HG03039 (cell line): Measurements from ENCODE around the gene ZKSCAN8.
"Not testable (repeated sequence)": the region's sequence is repeated elsewhere in the genome, so short reads cannot be mapped to it uniquely, and the experiment has no call there.

ENCODE experiments used
- ATAC-seq: cut with Tn5 transposase; IDR thresholded peaks from one replicate; pipeline ENCODE4 v1.9.1; 2021; ENCODE audit warnings: mild to moderate bottlenecking, moderate library complexity; ENCODE audit not compliant: unreplicated experiment

ZKSCAN8 gene

GRCh38 chr6:28141500-28142329 lies at the start of gene ZKSCAN8:
Gene ZKSCAN8, plus strand, starts transcription at chr6:28141883. Its CDS starts 6,525 bp downstream, at chr6:28148408.
- ATAC-seq, result peak; percentile 74

GRCh38 chr6:28102222-28102621 lies 39.5 kb upstream of the ZKSCAN8 start:
- not testable (repeated sequence) for ATAC-seq

GRCh38 chr6:28102699-28103098 lies 39.0 kb upstream of the ZKSCAN8 start:
- not testable (repeated sequence) for ATAC-seq

GRCh38 chr6:28104392-28105244 lies 37.1 kb upstream of the ZKSCAN8 start:
- ATAC-seq, result peak; percentile 97

- ATAC-seq, result no peak
Measured at GRCh38 chr6:28105245-28105639, 36.4 kb upstream of the ZKSCAN8 start.

GRCh38 chr6:28107506-28107905 lies 34.2 kb upstream of the ZKSCAN8 start:
- ATAC-seq, result no peak

GRCh38 chr6:28111964-28112363 lies 29.7 kb upstream of the ZKSCAN8 start:
- no peak for ATAC-seq

GRCh38 chr6:28115799-28116198 lies 25.9 kb upstream of the ZKSCAN8 start:
- no peak for ATAC-seq

- ATAC-seq, result no peak
Measured at GRCh38 chr6:28117386-28118050, 24.2 kb upstream of the ZKSCAN8 start.

- ATAC-seq, result no peak
Measured at GRCh38 chr6:28118217-28118616, 23.5 kb upstream of the ZKSCAN8 start.

- ATAC-seq, result no peak
Measured at GRCh38 chr6:28121876-28122275, 19.8 kb upstream of the ZKSCAN8 start.

- ATAC-seq, result not testable (repeated sequence)
Measured at GRCh38 chr6:28122283-28122682, 19.4 kb upstream of the ZKSCAN8 start.

GRCh38 chr6:28124350-28124970 lies 17.2 kb upstream of the ZKSCAN8 start, which contains the start of gene ZSCAN16:
Gene ZSCAN16, plus strand, starts transcription at chr6:28124609. Its CDS starts 835 bp downstream, at chr6:28125444.
- peak; percentile 94 for ATAC-seq

- ATAC-seq, result no peak
Measured at GRCh38 chr6:28124971-28125353, 16.7 kb upstream of the ZKSCAN8 start.

GRCh38 chr6:28125401-28125800 lies 16.3 kb upstream of the ZKSCAN8 start:
- ATAC-seq, result no peak

GRCh38 chr6:28134015-28134414 lies 7.7 kb upstream of the ZKSCAN8 start:
- ATAC-seq, result no peak

- ATAC-seq, result no peak
Measured at GRCh38 chr6:28134716-28135115, 7.0 kb upstream of the ZKSCAN8 start.

- ATAC-seq, result no peak
Measured at GRCh38 chr6:28135393-28135792, 6.3 kb upstream of the ZKSCAN8 start.

GRCh38 chr6:28136585-28137504 lies 4.8 kb upstream of the ZKSCAN8 start:
- ATAC-seq, result peak; percentile 63
